ENCODE measurements around the gene CNPY2. TPM values are rescaled to one million over a fixed set of nuclear protein-coding genes. Genes with fewer than 3 reads are reported as not detected.

CNPY2 gene
- total RNA-seq, 4 donors from 2014 or later, result 37.2 to 66.6 (median 55.3) TPM

GRCh38 chr12:56333679-56334489 is 18.1 kb upstream of the CNPY2 start, which contains the start of gene PAN2:
Gene PAN2, minus strand, starts transcription at chr12:56334000. Its CDS starts 906 bp downstream, at chr12:56333094.
- peak within 1 kb of the TSS; percentile 88 to 96 (median 96) for H3K27ac ChIP-seq
- peak; percentile 46 to 71 (median 59) for TF ChIP-seq CTCF (IDR thresholded peaks at IDR 0.05)
- TF ChIP-seq POLR2A (IDR thresholded peaks at IDR 0.05), result peak in 3 of 4 donors; percentile 23 to 78 (median 39)
- H3K27me3 ChIP-seq, result no peaks in the 10 kb centered on the region
- no peaks in the 10 kb centered on the region for H3K36me3 ChIP-seq
- peaks cover 7 to 28% (median 15%) of the 10 kb centered on the region in 3 donors for H3K4me1 ChIP-seq
- intact Hi-C loops (cut with DNase I), result no loop called here
- H3K4me3 ChIP-seq, result peak within 1 kb of the TSS; percentile 41 to 82 (median 66)
- no peaks in the 10 kb centered on the region for H3K9me3 ChIP-seq
- 0 to 1% methylated on average over 34 to 44 of the region's 45 CpGs for WGBS, 2 donors
- peak; percentile 86 for DNase-seq

GRCh38 chr12:56333197-56333678 is 17.4 kb upstream of the CNPY2 start:
- no peaks in the 10 kb centered on the region for H3K27me3 ChIP-seq
- TF ChIP-seq CTCF (IDR thresholded peaks at IDR 0.05) (no peak), POLR2A (IDR thresholded peaks at IDR 0.05) (no peak)
- DNase-seq, result no peak
- H3K4me3 ChIP-seq, result peak overlapping the region; percentile 41 to 82 (median 66)
- H3K27ac ChIP-seq, result peak overlapping the region; percentile 88 to 96 (median 96)
- intact Hi-C loops (cut with DNase I), result no loop called here
- WGBS, 2 donors, result 6 to 17% methylated on average over 7 to 8 of the region's 8 CpGs
- H3K9me3 ChIP-seq, result no peaks in the 10 kb centered on the region
- peaks cover 7 to 22% (median 9%) of the 10 kb centered on the region in 3 donors for H3K4me1 ChIP-seq
- peaks cover 0 to 5% (median 0%) of the 10 kb centered on the region in 3 donors for H3K36me3 ChIP-seq

GRCh38 chr12:56332512-56333196 is 16.9 kb upstream of the CNPY2 start:
- WGBS, 2 donors, result 89 to 94% methylated on average over 7 to 8 of the region's 11 CpGs
- peak overlapping the region; percentile 41 to 82 (median 66) for H3K4me3 ChIP-seq
- H3K36me3 ChIP-seq, result peaks cover 0 to 10% (median 0%) of the 10 kb centered on the region in 3 donors
- no peak for DNase-seq
- intact Hi-C loops (cut with DNase I), result no loop called here
- no peaks in the 10 kb centered on the region for H3K9me3 ChIP-seq
- TF ChIP-seq POLR2A (IDR thresholded peaks at IDR 0.05) (no peak), CTCF (IDR thresholded peaks at IDR 0.05) (no peak)
- H3K27ac ChIP-seq, result peak overlapping the region; percentile 88 to 96 (median 96)
- H3K4me1 ChIP-seq, result peaks cover 7 to 18% (median 9%) of the 10 kb centered on the region in 3 donors
- H3K27me3 ChIP-seq, result no peaks in the 10 kb centered on the region

- no peaks in the 10 kb centered on the region for H3K27me3 ChIP-seq
- no peak for TF ChIP-seq CTCF (IDR thresholded peaks at IDR 0.05)
- TF ChIP-seq POLR2A (IDR thresholded peaks at IDR 0.05), result no peak
- no peaks in the 10 kb centered on the region for H3K9me3 ChIP-seq
- whole genome bisulfite sequencing, 2 donors, result 76 to 91% methylated on average over 7 of the region's 7 CpGs
- no peak overlapping the region for H3K27ac ChIP-seq
- intact Hi-C loops (cut with DNase I), result no loop called here
- peaks cover 7 to 18% (median 9%) of the 10 kb centered on the region in 3 donors for H3K4me1 ChIP-seq
- DNase-seq, result no peak
- H3K36me3 ChIP-seq, result peaks cover 11 to 27% (median 11%) of the 10 kb centered on the region in 3 donors
- no peak overlapping the region for H3K4me3 ChIP-seq
Measured at GRCh38 chr12:56330936-56331490, 15.2 kb upstream of the CNPY2 start.

Data from esophagus squamous epithelium (tissue), 5 donors.